Measurements from ENCODE around the gene RHBDF2. TPM values are rescaled to one million over a fixed set of nuclear protein-coding genes. Genes with fewer than 3 reads are reported as not detected.
A peak's percentile ranks its signal among the peaks of the same experiment; 100 is the strongest.

RHBDF2 gene
- total and polyA plus RNA-seq, 5 donors from 2014 or later, result 2.5 to 23.8 (median 3.7) TPM

- ATAC-seq (ENCODE audit: low read depth in 2 of 2) (no peak), DNase-seq (no peak)
- H3K27ac Mint-ChIP-seq, result no peak overlapping the region
- Histone ChIP-seq H3K4me3 (ENCODE audit: low read depth, low read length) (no peak overlapping the region), H3K9me3 (ENCODE audit: control insufficient read depth in 2 of 2, low read length in 2 of 2) (no peaks in the 10 kb centered on the region), H3K27ac (ENCODE audit: insufficient read depth, low read length, poor library complexity, severe bottlenecking) (no peak overlapping the region), H3K4me1 (ENCODE audit: control insufficient read depth, insufficient read depth, low read length, poor library complexity, severe bottlenecking) (no peaks in the 10 kb centered on the region), H3K27me3 (ENCODE audit: control insufficient read depth, insufficient read depth, low read length) (no peaks in the 10 kb centered on the region), H3K36me3 (ENCODE audit: control insufficient read depth, insufficient read depth, low read length) (peaks cover 9% of the 10 kb centered on the region)
- H3K4me1 Mint-ChIP-seq, result peaks cover 0 to 33% (median 12%) of the 10 kb centered on the region in 4 donors
- peaks cover 0 to 1% (median 0%) of the 10 kb centered on the region in 7 donors for H3K9me3 Mint-ChIP-seq
- no peaks in the 10 kb centered on the region for H3K27me3 Mint-ChIP-seq
- H3K36me3 Mint-ChIP-seq, result peaks cover 13% of the 10 kb centered on the region
- no peak overlapping the region for H3K4me3 Mint-ChIP-seq
These were observed 67.5 kb downstream of the RHBDF2 start for GRCh38 chr17:76433693-76434092.

- Histone ChIP-seq H3K9me3 (ENCODE audit: control insufficient read depth in 2 of 2, low read length in 2 of 2) (no peaks in the 10 kb centered on the region), H3K27ac (ENCODE audit: insufficient read depth, low read length, poor library complexity, severe bottlenecking) (no peak overlapping the region), H3K4me3 (ENCODE audit: low read depth, low read length) (no peak overlapping the region), H3K36me3 (ENCODE audit: control insufficient read depth, insufficient read depth, low read length) (peaks cover 9% of the 10 kb centered on the region), H3K27me3 (ENCODE audit: control insufficient read depth, insufficient read depth, low read length) (no peaks in the 10 kb centered on the region), H3K4me1 (ENCODE audit: control insufficient read depth, insufficient read depth, low read length, poor library complexity, severe bottlenecking) (no peaks in the 10 kb centered on the region)
- peaks cover 13% of the 10 kb centered on the region for H3K36me3 Mint-ChIP-seq
- peaks cover 0 to 28% (median 17%) of the 10 kb centered on the region in 4 donors for H3K4me1 Mint-ChIP-seq
- H3K27ac Mint-ChIP-seq, result peak overlapping the region in 1 of 3 donors; percentile 60
- H3K9me3 Mint-ChIP-seq, result peaks cover 0 to 1% (median 0%) of the 10 kb centered on the region in 7 donors
- DNase-seq (peak in 1 of 3 donors; percentile 39), ATAC-seq (ENCODE audit: low read depth in 2 of 2) (no peak)
- H3K27me3 Mint-ChIP-seq, result no peaks in the 10 kb centered on the region
- H3K4me3 Mint-ChIP-seq, result no peak overlapping the region
These were observed 68.4 kb downstream of the RHBDF2 start for GRCh38 chr17:76432712-76433336.

- ATAC-seq (ENCODE audit: low read depth in 2 of 2) (no peak), DNase-seq (no peak)
- Histone ChIP-seq H3K27me3 (ENCODE audit: control insufficient read depth, insufficient read depth, low read length) (no peaks in the 10 kb centered on the region), H3K9me3 (ENCODE audit: control insufficient read depth in 2 of 2, low read length in 2 of 2) (no peaks in the 10 kb centered on the region), H3K4me3 (ENCODE audit: low read depth, low read length) (no peak overlapping the region), H3K4me1 (ENCODE audit: control insufficient read depth, insufficient read depth, low read length, poor library complexity, severe bottlenecking) (no peaks in the 10 kb centered on the region), H3K36me3 (ENCODE audit: control insufficient read depth, insufficient read depth, low read length) (peaks cover 9% of the 10 kb centered on the region), H3K27ac (ENCODE audit: insufficient read depth, low read length, poor library complexity, severe bottlenecking) (no peak overlapping the region)
- H3K27me3 Mint-ChIP-seq, result no peaks in the 10 kb centered on the region
- H3K36me3 Mint-ChIP-seq, result peaks cover 13% of the 10 kb centered on the region
- no peak overlapping the region for H3K4me3 Mint-ChIP-seq
- peaks cover 2 to 26% (median 20%) of the 10 kb centered on the region in 4 donors for H3K4me1 Mint-ChIP-seq
- H3K9me3 Mint-ChIP-seq, result peaks cover 0 to 1% (median 0%) of the 10 kb centered on the region in 7 donors
- peak overlapping the region in 1 of 3 donors; percentile 54 for H3K27ac Mint-ChIP-seq
These were observed 69.2 kb downstream of the RHBDF2 start for GRCh38 chr17:76432004-76432403.

- Mint-ChIP-seq H3K4me3 (no peak overlapping the region), H3K36me3 (peaks cover 13% of the 10 kb centered on the region), H3K9me3 (peaks cover 0 to 1% (median 0%) of the 10 kb centered on the region in 7 donors), H3K27ac (peak overlapping the region in 1 of 3 donors; percentile 54), H3K27me3 (no peaks in the 10 kb centered on the region), H3K4me1 (peaks cover 7 to 28% (median 22%) of the 10 kb centered on the region in 4 donors)
- Histone ChIP-seq H3K36me3 (ENCODE audit: control insufficient read depth, insufficient read depth, low read length) (peaks cover 9% of the 10 kb centered on the region), H3K27me3 (ENCODE audit: control insufficient read depth, insufficient read depth, low read length) (no peaks in the 10 kb centered on the region), H3K9me3 (ENCODE audit: control insufficient read depth in 2 of 2, low read length in 2 of 2) (no peaks in the 10 kb centered on the region), H3K4me1 (ENCODE audit: control insufficient read depth, insufficient read depth, low read length, poor library complexity, severe bottlenecking) (no peaks in the 10 kb centered on the region), H3K27ac (ENCODE audit: insufficient read depth, low read length, poor library complexity, severe bottlenecking) (no peak overlapping the region), H3K4me3 (ENCODE audit: low read depth, low read length) (no peak overlapping the region)
- ATAC-seq (ENCODE audit: low read depth in 2 of 2) (no peak), DNase-seq (no peak)
These were observed 69.7 kb downstream of the RHBDF2 start for GRCh38 chr17:76431509-76431908.

GRCh38 chr17:76428511-76428910, 72.7 kb downstream of the RHBDF2 start:
- ATAC-seq (ENCODE audit: low read depth in 2 of 2) (no peak), DNase-seq (no peak)
- Histone ChIP-seq H3K4me1 (ENCODE audit: control insufficient read depth, insufficient read depth, low read length, poor library complexity, severe bottlenecking) (no peaks in the 10 kb centered on the region), H3K9me3 (ENCODE audit: control insufficient read depth in 2 of 2, low read length in 2 of 2) (no peaks in the 10 kb centered on the region), H3K4me3 (ENCODE audit: low read depth, low read length) (no peak overlapping the region), H3K27me3 (ENCODE audit: control insufficient read depth, insufficient read depth, low read length) (no peaks in the 10 kb centered on the region), H3K36me3 (ENCODE audit: control insufficient read depth, insufficient read depth, low read length) (no peaks in the 10 kb centered on the region), H3K27ac (ENCODE audit: insufficient read depth, low read length, poor library complexity, severe bottlenecking) (no peak overlapping the region)
- Mint-ChIP-seq H3K27ac (peak overlapping the region in 1 of 3 donors; percentile 56), H3K4me1 (peaks cover 8 to 27% (median 20%) of the 10 kb centered on the region in 4 donors), H3K4me3 (no peak overlapping the region), H3K36me3 (peaks cover 5% of the 10 kb centered on the region), H3K9me3 (peaks cover 0 to 1% (median 0%) of the 10 kb centered on the region in 7 donors), H3K27me3 (no peaks in the 10 kb centered on the region)

- Histone ChIP-seq H3K4me3 (ENCODE audit: low read depth, low read length) (no peak overlapping the region), H3K36me3 (ENCODE audit: control insufficient read depth, insufficient read depth, low read length) (no peaks in the 10 kb centered on the region), H3K4me1 (ENCODE audit: control insufficient read depth, insufficient read depth, low read length, poor library complexity, severe bottlenecking) (no peaks in the 10 kb centered on the region), H3K27me3 (ENCODE audit: control insufficient read depth, insufficient read depth, low read length) (no peaks in the 10 kb centered on the region), H3K9me3 (ENCODE audit: control insufficient read depth in 2 of 2, low read length in 2 of 2) (no peaks in the 10 kb centered on the region), H3K27ac (ENCODE audit: insufficient read depth, low read length, poor library complexity, severe bottlenecking) (no peak overlapping the region)
- no peak for ATAC-seq (ENCODE audit: low read depth in 2 of 2)
- peaks cover 0 to 1% (median 0%) of the 10 kb centered on the region in 7 donors for H3K9me3 Mint-ChIP-seq
- H3K4me1 Mint-ChIP-seq, result peaks cover 8 to 26% (median 22%) of the 10 kb centered on the region in 4 donors
- H3K4me3 Mint-ChIP-seq, result no peak overlapping the region
- DNase-seq, result no peak
- peak overlapping the region in 1 of 3 donors; percentile 26 for H3K27ac Mint-ChIP-seq
- no peaks in the 10 kb centered on the region for H3K27me3 Mint-ChIP-seq
- peaks cover 8% of the 10 kb centered on the region for H3K36me3 Mint-ChIP-seq
These were observed 73.6 kb downstream of the RHBDF2 start for GRCh38 chr17:76427501-76428231.

GRCh38 chr17:76426853-76427252, 74.4 kb downstream of the RHBDF2 start:
- peaks cover 0 to 1% (median 0%) of the 10 kb centered on the region in 7 donors for H3K9me3 Mint-ChIP-seq
- H3K4me3 Mint-ChIP-seq, result no peak overlapping the region
- peaks cover 10% of the 10 kb centered on the region for H3K36me3 Mint-ChIP-seq
- H3K36me3 ChIP-seq (ENCODE audit: control insufficient read depth, insufficient read depth, low read length), result no peaks in the 10 kb centered on the region
- H3K27ac ChIP-seq (ENCODE audit: insufficient read depth, low read length, poor library complexity, severe bottlenecking), result no peak overlapping the region
- peak overlapping the region in 2 of 3 donors; percentile 21 to 26 for H3K27ac Mint-ChIP-seq
- DNase-seq (no peak), ATAC-seq (ENCODE audit: low read depth in 2 of 2) (no peak)
- no peak overlapping the region for H3K4me3 ChIP-seq (ENCODE audit: low read depth, low read length)
- no peaks in the 10 kb centered on the region for H3K27me3 ChIP-seq (ENCODE audit: control insufficient read depth, insufficient read depth, low read length)
- no peaks in the 10 kb centered on the region for H3K4me1 ChIP-seq (ENCODE audit: control insufficient read depth, insufficient read depth, low read length, poor library complexity, severe bottlenecking)
- no peaks in the 10 kb centered on the region for H3K9me3 ChIP-seq (ENCODE audit: control insufficient read depth in 2 of 2, low read length in 2 of 2)
- no peaks in the 10 kb centered on the region for H3K27me3 Mint-ChIP-seq
- peaks cover 8 to 26% (median 21%) of the 10 kb centered on the region in 4 donors for H3K4me1 Mint-ChIP-seq

Data from CD4-positive, CD25-positive, alpha-beta regulatory T cell (primary cell).